GM12801 (cell line): Measurements from ENCODE around the gene LAMA3.

Experiments
- TF ChIP-seq, protein P1 (sequence below): IDR thresholded peaks from one replicate; pipeline ENCODE4 v1.5.1; 2011; ENCODE audit warnings: control low read depth; ENCODE audit not compliant: insufficient read length; ENCODE audit errors: extremely low read depth

Gene LAMA3

GRCh38 chr18:23977719-23978483 lies 288.6 kb downstream of the LAMA3 start:
- TF ChIP-seq, protein P1, sequence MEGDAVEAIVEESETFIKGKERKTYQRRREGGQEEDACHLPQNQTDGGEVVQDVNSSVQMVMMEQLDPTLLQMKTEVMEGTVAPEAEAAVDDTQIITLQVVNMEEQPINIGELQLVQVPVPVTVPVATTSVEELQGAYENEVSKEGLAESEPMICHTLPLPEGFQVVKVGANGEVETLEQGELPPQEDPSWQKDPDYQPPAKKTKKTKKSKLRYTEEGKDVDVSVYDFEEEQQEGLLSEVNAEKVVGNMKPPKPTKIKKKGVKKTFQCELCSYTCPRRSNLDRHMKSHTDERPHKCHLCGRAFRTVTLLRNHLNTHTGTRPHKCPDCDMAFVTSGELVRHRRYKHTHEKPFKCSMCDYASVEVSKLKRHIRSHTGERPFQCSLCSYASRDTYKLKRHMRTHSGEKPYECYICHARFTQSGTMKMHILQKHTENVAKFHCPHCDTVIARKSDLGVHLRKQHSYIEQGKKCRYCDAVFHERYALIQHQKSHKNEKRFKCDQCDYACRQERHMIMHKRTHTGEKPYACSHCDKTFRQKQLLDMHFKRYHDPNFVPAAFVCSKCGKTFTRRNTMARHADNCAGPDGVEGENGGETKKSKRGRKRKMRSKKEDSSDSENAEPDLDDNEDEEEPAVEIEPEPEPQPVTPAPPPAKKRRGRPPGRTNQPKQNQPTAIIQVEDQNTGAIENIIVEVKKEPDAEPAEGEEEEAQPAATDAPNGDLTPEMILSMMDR, result no peak

- TF ChIP-seq, protein P1, result no peak
These were observed 292.2 kb downstream of the LAMA3 start for GRCh38 chr18:23981369-23981980.

GRCh38 chr18:23982155-23983079 lies 293.2 kb downstream of the LAMA3 start:
- TF ChIP-seq, protein P1, result no peak

GRCh38 chr18:23983112-23983511 lies 293.9 kb downstream of the LAMA3 start:
- TF ChIP-seq, protein P1, result no peak

- TF ChIP-seq, protein P1, result no peak
These were observed 297.5 kb downstream of the LAMA3 start for GRCh38 chr18:23986600-23987359.

DNA sequence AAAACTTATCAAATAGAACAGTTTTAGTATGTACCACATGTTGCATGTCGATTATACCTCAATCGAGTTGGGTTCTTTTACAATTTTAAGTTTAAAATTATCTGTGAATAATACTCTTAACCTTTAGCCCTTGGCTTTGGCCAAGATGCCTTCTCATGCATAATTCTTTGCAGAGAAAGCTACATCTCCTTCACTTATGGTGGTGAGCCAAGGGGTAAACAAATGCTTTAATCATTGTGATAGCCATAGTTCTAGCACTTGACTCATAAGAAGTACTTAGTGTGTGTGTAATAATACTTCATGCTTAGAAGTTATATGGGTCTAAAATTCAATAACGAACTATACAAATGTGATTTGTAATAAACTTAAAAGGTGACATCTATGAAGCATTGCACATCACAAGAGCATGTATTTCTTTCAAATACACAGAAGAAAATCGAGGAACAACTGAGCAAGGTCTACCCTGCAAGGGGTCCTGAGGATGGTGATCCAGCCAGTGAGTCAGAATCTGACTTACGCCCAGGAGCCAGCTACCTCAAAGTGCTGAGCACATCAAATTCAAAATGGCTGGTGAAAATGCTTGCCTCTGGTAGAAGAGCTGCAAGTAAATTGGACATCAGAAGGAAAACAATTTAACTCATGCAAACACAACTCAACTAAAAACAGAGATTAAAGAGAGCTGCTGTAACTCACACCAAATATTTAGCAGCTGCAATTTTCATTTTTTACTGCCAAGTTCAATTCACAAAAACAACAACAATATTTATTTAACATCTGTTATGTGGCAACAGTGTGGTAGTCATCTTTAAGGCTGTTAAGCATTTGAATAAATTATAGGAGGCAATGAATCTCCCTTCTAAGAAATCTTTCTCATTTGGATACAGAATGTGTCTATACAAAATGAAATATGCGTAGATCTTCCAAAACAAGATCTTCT lies 301.5 kb downstream of the LAMA3 start:
- TF ChIP-seq, protein P1, result no peak
